ENCODE data around the gene XAGE2.

The XAGE2 gene

DNA sequence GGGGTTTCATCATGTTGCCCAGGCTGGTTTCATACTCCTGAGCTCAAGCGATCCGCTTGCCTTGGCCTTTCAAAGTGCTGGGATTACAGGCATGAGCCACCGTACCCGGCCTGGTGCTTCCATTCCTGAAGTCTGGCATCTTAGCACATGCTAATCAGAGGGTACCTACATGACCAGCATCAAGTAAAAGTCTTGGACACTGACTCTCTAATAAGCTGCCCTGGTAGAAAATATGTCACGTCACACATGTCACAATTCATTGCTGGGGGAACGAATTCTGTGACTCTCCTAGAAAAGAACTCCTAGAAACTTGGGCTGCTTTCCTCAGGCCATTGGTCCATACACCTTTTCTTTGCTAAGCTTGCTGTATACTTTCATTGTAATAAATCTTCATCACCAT is 19.1 kb upstream of the XAGE2 start:
- TF ChIP-seq, protein P1, sequence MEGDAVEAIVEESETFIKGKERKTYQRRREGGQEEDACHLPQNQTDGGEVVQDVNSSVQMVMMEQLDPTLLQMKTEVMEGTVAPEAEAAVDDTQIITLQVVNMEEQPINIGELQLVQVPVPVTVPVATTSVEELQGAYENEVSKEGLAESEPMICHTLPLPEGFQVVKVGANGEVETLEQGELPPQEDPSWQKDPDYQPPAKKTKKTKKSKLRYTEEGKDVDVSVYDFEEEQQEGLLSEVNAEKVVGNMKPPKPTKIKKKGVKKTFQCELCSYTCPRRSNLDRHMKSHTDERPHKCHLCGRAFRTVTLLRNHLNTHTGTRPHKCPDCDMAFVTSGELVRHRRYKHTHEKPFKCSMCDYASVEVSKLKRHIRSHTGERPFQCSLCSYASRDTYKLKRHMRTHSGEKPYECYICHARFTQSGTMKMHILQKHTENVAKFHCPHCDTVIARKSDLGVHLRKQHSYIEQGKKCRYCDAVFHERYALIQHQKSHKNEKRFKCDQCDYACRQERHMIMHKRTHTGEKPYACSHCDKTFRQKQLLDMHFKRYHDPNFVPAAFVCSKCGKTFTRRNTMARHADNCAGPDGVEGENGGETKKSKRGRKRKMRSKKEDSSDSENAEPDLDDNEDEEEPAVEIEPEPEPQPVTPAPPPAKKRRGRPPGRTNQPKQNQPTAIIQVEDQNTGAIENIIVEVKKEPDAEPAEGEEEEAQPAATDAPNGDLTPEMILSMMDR (IDR thresholded peaks at IDR 0.05; ENCODE audit: insufficient read depth, low read length, poor library complexity, severe bottlenecking) = no peak
- Histone ChIP-seq H3K36me3 (ENCODE audit: control insufficient read depth, insufficient read depth, low read length) (no peaks in the 10 kb centered on the region), H3K27me3 (replicated peaks; ENCODE audit: control insufficient read depth, insufficient read depth, low read length) (no peaks in the 10 kb centered on the region; the same call in 1 of the 2 replicates), H3K4me3 (replicated peaks; ENCODE audit: low read depth, low read length) (no peak overlapping the region)
- no peak for DNase-seq (ENCODE audit: extremely low read depth, insufficient read length)

DNA sequence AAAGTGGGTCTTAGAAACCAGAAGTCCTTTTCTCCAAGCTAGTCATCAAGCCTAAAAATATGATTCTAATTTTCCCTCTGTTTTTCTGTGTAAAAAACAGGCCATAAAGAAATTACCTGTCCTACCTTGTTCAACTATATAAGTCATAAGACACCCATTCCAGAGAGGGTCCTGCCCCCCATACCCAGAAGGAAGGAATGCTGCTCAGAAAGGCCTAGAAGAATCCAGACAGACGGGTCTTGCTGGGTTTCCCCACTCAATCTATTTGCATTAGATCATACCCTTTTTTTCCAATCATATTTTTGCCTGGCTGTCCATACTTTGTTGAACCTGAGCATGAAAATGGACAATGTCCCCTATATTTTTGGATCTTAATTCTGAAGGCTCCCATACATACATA is 16.3 kb upstream of the XAGE2 start:
- H3K36me3 ChIP-seq (ENCODE audit: control insufficient read depth, insufficient read depth, low read length) = no peaks in the 10 kb centered on the region
- H3K4me3 ChIP-seq (replicated peaks; ENCODE audit: low read depth, low read length) = no peak overlapping the region
- H3K27me3 ChIP-seq (replicated peaks; ENCODE audit: control insufficient read depth, insufficient read depth, low read length) = no peaks in the 10 kb centered on the region
- DNase-seq (ENCODE audit: extremely low read depth, insufficient read length) = no peak
- TF ChIP-seq, protein P1 (IDR thresholded peaks at IDR 0.05; ENCODE audit: insufficient read depth, low read length, poor library complexity, severe bottlenecking) = no peak

DNA sequence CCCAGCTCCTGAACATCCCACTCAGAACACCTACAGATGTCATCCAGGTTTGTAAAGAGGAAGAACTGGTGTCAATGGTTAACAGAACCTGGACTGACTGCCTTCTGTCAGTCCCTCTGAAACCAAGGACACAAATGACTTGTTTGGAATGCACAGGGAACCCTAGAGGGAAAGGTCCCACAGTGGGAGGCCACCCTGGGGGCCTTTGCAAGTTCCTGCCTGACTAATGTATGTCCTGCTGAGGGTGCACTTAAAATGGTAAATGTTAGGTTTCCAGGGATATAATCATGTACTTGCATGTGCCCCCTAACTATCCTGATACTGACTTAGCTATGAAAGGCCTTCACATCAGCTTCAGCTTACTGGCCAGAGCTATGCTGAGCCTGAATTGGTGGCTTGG is 15.0 kb upstream of the XAGE2 start:
- H3K27me3 ChIP-seq (replicated peaks; ENCODE audit: control insufficient read depth, insufficient read depth, low read length) = no peaks in the 10 kb centered on the region
- no peaks in the 10 kb centered on the region for H3K36me3 ChIP-seq (ENCODE audit: control insufficient read depth, insufficient read depth, low read length)
- DNase-seq (ENCODE audit: extremely low read depth, insufficient read length) = no peak
- no peak overlapping the region for H3K4me3 ChIP-seq (replicated peaks; ENCODE audit: low read depth, low read length)
- TF ChIP-seq, protein P1 (IDR thresholded peaks at IDR 0.05; ENCODE audit: insufficient read depth, low read length, poor library complexity, severe bottlenecking) = no peak

DNA sequence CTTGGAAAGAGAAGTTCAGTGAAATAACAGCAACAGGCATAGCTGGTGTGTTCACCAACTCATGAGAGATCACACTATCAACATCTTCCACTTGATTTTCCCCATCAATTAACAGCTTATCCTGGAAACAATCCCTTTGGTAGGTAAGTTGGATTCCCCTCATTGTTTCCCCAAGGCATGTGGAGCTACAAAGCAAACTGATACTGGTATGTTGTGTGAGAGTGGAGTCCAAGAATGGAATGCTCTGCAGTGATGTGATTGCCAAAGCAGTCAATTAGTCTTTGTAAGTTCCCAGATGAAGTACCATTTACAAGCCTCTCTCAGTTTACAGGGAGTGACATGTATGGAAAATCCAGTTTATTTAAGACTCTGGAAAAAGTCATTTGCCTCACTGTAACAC is 13.7 kb upstream of the XAGE2 start:
- no peak for DNase-seq (ENCODE audit: extremely low read depth, insufficient read length)
- Histone ChIP-seq H3K27me3 (replicated peaks; ENCODE audit: control insufficient read depth, insufficient read depth, low read length) (no peaks in the 10 kb centered on the region), H3K4me3 (replicated peaks; ENCODE audit: low read depth, low read length) (no peak overlapping the region), H3K36me3 (ENCODE audit: control insufficient read depth, insufficient read depth, low read length) (no peaks in the 10 kb centered on the region)
- TF ChIP-seq, protein P1 (IDR thresholded peaks at IDR 0.05; ENCODE audit: insufficient read depth, low read length, poor library complexity, severe bottlenecking) = no peak

DNA sequence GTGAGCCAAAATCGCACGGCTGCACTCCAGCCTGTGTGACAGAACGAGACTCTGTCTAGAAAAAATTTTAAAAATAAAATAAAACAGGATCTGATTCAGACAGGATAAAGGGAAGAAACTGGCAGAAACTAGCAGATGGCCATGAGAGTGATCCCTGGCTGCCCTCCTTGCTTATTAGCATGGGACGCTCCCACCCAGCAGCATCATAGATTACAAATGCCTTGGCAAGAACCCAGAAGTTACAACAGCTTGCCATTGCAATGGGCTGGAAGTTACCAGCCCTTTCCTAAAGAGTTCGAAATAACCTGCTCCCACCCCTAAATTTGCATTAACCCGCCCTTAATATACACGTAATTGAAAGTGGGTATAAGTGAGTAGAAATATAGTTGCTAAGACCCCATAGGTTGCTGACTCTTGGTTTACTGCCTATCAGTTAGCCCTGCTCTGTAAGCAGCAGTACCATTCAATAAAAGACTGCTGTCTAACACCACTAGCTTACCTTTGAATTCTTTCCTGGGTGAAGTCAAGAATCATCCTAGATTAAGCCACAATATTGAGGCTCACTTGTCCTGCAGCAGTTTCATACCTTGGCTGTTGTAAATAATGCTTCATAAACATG is 9.1 kb upstream of the XAGE2 start:
- no peak for DNase-seq (ENCODE audit: extremely low read depth, insufficient read length)
- Histone ChIP-seq H3K4me3 (replicated peaks; ENCODE audit: low read depth, low read length) (no peak overlapping the region), H3K36me3 (ENCODE audit: control insufficient read depth, insufficient read depth, low read length) (no peaks in the 10 kb centered on the region), H3K27me3 (replicated peaks; ENCODE audit: control insufficient read depth, insufficient read depth, low read length) (no peaks in the 10 kb centered on the region)
- TF ChIP-seq, protein P1 (IDR thresholded peaks at IDR 0.05; ENCODE audit: insufficient read depth, low read length, poor library complexity, severe bottlenecking) = no peak

DNA sequence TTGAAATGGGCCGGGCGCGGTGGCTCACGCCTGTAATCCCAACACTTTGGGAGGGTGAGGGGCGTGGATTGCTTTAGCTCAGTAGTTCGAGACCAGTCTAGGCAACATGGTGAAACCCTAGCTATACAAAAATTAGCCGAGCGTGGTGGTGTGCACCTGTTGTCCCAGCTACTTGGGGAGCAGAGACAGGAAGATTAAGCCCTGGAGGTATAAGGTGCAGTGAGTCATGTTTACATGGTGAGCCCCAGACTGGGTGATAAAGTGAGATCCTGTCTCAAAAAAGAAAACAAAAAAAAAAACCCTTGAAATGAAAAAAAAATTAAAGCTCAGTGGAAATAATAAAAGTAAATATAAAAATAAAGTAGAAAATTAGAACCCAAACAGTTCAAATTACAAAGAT is 6.9 kb upstream of the XAGE2 start:
- no peak overlapping the region for H3K4me3 ChIP-seq (replicated peaks; ENCODE audit: low read depth, low read length)
- TF ChIP-seq, protein P1 (IDR thresholded peaks at IDR 0.05; ENCODE audit: insufficient read depth, low read length, poor library complexity, severe bottlenecking) = no peak
- no peak for DNase-seq (ENCODE audit: extremely low read depth, insufficient read length)
- no peaks in the 10 kb centered on the region for H3K27me3 ChIP-seq (replicated peaks; ENCODE audit: control insufficient read depth, insufficient read depth, low read length)
- H3K36me3 ChIP-seq (ENCODE audit: control insufficient read depth, insufficient read depth, low read length) = no peaks in the 10 kb centered on the region
